Measurements from ENCODE around the gene ZNF423.

The ZNF423 gene

DNA sequence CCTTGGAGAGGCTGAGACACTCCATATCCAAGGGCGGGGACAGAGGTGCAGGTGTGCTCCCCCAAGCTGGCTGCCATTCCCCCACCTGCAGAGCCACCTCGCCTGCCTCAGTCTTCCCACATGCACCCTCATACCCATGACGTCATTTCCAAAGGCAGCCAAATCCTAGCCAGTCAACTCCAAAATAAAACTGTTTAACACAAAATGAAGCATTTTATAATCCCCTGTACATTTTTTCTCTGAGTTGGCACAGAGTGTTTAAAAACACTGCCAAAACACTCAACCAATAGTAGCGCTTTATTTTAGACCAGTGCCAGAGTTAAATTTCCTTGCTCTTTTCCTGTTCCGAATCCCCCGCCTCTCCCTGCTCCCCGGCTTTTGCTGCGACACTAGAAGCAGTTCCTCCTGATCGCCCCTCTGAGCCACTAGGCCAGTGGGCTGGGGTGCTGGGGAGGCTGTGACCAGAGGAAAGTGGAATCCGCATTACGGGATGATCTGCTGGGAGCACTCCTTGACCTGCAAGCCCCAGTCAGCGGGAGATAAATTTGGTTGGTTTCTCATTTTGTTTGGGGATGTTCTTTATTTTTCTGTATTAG, 139.5 kb downstream of the ZNF423 start:
- DNase-seq = no peak

DNA sequence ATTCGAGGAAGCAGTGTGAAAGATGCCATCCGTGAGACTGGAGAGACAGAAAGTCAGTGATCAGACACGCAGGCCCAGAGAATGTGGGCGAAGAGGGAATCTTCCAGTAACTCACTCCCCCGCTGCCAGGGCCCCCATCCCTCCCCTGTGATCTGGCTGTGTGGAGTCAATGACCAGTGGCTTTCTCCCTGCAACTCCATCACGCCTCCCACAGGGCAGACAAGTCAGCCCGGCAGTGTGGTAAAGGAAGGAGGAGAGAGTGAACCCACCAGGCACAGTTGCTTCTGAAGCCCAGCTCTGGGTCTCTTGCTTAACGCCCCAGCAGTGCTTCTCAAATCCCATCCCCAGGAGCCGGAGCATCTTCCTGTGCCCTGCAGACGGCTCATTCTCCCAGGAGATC, 142.1 kb downstream of the ZNF423 start:
- DNase-seq = no peak

DNA sequence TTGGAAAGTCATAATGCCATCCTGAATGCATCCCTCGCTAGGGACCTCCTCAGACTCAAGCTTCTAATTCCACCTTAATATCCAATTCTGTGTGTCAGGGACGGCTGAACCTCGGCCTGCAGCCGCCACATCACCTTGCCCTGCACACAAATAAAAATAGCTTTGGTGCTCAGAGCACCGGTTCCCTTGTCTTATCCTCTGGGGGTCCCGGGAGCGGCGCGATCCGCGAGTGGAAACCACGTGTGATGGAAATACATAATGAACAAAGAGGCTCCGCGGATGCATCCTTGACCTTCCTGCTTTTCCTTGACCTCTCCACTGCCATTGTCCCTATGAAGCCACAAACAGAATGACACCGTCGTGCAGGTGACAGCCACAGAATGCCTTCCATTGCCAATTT, 143.4 kb downstream of the ZNF423 start:
- no peak for DNase-seq

DNA sequence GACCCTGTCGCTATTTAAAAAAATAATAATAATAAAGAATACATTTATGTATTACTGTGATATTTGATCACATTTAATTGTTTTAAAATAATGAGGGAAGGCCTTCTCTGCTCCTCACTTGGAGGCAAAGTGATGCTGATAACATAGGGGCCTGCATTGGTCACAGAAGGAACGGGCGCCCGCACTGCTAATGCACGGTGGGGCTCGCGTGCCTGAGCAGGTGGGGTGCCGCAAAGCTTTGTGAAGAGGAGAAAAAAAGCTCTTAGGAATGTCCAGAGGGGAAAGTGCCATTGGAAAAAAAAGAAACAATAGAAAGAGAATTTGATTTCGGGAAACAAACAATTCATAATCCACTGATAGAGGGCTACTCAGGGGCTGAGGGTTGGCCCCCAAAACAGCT, 143.8 kb downstream of the ZNF423 start:
- DNase-seq = no peak

DNA sequence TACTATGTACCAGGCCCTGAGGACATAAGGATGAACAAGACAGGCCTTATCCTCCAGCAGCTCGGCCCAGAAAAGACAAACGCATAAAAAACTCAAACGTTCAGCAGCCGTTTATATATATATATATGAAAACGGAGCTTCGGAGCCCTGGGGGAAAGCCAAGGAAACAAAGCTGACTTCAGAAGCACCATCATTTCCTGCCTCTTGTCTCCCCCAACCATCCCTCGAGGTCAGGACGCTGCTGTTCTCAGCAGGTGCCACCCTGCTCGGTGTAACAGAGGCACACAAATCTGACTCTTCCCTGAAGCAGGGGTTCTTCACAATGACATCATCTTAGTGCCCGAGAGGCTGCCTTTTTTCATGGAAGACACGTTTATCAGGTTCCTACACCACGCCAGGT, 146.9 kb downstream of the ZNF423 start:
- DNase-seq = no peak

DNA sequence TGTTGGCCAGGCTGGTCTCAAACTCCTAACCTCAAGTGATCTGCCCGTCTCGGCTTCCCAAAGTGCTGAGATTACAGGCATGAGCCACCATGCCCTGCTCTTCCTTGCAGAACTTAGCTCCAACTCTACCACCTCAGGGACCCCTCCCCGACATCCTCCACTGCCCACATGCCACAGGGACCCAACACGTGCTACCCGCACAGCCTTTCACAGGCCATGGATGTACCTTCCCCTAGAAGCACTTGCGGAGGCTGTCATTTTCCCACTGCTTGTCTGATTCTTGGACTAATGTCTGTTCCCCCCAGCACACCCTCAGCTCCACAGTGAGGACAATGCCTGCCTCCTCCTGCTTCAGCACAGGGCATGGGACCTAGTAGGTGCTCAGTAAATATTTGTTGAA, 147.4 kb downstream of the ZNF423 start:
- DNase-seq = no peak

DNA sequence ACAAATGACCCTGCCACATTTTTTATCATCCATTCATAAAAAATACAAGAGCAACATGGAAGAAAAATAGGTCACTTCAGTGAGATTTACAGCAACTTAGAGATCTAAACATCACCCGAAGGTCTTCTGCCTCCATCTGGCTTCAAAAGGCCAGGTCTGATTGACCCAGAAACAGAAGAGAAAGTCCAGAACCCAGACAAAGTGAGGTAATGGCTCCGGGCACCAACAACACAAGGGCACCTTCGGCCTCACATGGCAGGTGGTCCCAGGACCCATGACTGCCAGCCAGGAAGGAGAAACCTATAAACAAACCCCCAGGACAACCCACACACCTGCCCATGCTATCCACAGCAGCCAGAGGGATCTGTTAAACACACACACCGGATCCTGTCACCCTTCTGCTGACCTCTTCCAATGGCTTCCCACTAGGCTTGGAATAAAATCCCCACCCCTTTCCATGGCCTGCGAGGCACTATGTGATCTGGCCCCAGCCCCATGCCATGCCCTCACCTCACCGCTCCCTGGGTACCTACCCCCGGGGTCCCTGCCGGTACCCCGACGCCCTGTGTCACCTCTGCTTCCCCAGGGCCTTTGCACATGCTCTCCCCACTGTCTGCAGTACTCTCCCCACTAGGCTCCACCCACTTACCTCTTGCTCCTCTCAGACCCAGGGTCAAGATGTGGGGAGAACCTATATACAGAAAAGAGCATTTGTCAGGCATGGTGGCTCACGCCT, 149.1 kb downstream of the ZNF423 start:
- DNase-seq = no peak

DNA sequence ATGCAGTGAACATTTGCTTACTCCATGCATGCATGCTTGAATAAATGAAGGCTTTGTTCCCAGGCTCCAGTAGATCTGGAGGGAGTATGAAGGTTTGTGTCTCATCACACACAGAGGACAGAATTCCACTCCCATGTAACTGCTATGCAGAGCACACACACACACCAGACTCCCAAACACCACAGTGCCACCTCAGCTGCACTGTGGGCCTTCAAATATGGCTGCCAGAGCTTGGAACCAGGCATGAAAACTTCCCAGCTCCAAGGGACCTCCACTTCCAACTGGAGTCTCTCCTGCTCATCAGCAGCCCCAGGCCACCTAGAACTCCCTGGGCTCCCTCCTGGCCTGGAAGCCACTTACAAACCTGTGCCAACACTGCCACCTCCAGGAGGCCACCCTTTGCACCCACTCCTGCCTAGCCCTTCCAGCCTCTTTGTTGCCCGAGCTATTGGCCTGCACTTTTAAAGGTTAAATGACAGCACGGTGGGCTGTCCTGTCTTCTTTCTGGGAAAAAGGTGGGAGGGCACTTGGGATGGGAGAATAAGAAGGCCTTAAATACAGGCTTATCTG, 151.2 kb downstream of the ZNF423 start:
- DNase-seq = no peak

DNA sequence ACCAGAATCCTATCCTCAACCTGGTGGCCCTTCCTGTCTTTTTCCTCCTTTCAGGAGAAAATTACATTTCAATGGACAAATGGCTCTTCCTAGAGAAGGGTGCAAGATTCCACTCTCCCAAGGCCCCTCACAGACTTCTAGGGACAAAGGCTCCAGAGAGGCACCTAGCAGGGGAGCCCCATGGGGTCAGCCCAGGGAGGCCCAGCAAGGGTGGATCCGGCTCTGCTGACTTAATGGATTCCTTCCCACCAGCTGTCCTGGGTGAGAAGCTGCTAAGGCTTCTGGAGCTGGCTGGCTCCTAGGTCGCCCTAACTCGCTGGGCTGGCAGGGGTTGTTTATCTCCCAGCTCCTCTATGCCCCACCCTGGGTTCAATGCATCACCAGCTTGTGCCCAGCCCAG, 152.4 kb downstream of the ZNF423 start:
- no peak for DNase-seq

DNA sequence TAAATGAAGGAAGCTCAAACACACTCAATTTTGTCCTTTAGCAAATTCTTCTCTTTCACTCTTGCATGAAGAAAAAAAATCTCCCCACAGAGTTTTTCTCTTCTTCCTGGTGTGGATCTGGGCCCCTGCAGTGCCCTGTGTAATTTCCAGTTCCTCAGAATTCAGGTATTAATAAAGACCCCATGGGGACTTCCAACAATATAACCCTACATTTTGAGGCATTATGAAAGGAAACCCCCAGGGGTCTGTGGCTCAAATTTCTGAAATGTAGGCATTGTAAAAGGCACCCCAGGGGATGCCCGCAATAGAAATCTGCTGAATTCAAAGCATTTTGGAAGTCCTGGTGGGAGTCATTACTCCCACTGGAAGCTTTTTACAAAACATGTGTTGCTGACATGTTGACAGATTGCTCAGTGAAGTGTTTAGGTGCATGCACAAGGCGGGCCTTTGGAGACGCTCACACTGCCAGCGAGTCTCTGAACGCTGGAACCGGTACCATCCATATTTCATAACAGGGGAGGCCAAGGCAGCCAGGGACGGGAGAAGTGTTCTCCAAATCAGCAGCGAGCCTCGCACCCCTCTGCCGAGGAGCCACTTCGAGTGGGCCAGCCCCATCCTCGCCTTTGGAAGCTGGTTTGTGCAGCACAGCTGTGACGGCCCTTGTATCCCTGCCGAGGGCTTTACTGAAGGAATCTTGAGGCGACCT, 154.0 kb downstream of the ZNF423 start:
- peak; percentile 18 for DNase-seq

DNA sequence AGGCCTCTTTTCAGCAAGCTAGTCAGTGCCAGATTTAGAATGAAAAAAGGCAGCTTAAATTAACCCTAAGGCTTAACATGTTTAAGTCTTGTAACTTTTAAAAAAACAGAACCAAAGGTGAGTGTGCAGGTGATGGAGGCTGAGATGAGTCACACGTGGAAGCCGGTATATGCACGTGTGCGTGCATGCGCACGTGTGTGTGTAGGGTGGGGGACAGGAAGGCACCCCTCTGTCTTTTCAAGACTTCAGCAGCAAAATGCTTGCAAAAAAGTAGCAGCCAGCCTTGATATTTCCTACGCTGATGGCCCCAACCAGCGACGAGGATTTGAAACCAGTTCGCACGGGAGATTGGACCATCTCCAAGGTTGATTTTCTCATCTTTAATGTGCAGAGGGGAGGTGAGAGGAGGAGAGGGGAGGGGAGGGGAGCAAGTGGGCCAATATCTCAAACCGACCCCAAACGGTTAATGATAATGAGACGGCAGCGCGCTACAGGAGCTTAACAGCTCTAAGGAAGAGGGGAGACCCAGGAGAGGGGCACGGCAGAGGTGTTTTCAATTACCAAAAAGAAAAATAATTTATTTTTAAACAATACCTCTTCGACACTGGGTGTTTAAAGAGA, 154.7 kb downstream of the ZNF423 start:
- no peak for DNase-seq

DNA sequence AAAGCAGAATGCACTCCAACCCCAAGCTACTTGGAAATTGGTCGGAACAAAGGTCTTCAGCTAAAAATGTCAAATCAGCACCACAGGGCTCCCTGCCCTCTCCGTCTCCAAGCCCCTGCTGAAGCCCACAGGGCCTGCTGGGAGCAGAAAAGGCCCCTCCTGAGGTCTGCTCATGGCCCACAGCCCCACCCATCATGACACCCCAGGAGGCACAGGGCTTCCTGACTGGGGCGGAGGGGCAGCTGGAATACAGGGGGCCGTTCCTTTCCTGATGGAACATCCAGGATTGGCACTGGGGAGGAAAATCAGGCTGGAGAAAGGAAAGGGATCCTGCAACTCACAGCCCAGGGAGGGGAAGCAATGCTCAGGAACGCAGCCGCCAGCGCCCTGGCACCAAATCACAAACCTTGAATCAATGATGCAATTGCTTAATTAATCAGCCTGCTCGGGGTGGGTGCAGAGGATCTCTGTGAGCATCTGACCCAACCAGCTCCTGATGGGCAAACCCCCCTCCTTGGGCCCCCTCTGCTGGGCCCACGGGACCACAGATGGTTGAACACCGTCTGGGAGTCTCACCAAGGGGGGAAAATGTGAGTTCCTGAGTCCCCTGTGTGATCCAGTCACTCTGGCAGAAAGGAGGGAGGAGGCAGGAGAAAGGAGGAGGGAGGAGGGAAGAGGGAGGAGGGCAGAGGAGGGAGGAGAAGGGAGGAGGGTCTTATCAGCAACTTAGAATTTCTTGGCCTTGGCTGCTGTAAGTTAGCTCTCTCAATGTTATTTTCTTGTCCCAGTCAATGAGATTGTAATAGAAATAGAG, 155.5 kb downstream of the ZNF423 start:
- DNase-seq = no peak

DNA sequence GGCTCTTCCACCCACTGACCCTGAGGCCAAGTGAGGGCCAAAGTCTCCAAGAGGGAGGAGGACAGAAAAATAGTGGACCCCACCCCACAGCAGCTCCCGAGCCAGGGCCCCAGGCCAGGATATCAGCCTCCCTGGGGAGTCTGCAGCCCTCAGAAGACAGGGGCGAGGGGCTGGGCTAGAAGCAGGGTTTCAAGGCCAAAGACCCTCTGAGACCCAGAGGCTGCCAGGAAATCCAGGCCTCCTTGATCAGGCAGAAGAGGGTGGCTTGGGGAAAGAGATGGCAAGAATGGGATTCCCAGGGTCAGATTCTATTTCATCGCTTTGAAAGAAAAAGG, 156.1 kb downstream of the ZNF423 start:
- no peak for DNase-seq

DNA sequence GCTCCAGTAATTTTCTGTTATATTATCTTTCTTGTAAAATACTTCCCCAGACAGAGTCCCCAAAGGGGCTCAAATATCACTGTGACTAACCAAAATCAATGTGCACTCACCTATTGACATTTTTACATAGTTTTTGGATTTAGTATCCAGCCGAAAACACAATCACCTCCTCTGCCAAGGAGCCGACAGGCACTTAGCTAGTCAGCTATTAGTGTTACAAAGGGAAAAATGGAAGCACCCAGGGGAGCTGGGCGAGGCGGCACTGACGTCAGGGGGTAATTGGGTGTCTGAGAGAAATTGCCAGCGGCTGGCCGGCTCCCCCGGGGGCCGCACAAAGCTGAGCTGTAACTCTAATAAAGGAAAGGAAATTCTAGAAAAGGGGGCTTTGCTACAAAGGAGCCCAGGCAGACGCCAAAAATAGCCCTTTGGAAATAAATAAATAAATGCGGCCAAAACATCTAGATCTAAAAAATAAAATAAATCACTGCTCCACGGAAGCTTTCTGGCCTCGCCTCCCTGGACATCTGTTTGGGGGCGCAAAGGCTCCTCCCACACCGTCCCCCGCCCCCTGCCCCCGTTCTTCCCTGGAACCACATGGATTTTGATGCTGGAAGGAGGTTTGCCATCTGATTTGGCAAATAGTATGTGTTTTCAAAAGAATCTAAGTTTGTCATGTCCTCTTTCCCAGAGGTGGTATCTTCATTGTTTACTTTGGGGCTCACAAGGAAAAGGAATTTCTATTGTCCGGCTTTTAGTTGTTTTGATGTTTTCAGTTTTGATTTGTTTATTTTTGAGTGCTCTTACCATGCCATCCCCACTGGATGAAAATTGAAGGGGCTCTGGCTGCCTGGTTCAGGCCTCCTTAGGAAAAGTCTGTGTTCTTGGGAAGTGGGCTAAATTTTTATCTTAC, 156.7 kb downstream of the ZNF423 start:
- DNase-seq = peak; percentile 90

DNA sequence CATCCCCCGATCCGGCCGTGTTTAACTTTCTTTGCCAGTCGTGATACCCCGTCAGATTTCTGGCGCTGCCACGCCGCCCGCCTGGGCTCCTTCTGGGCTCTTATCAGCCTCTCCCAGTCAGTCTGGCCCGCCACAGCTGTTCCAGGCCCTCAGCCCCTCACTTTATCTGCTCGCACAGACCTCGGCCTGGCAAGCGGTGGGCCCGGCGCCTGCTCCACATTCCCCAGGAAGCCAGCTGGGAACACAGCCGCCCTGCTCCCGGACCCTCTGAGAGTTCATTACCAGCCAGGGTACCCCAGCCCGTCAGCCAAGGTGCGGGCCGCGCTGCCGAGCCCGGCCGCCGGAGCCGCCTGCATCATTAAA, 157.5 kb downstream of the ZNF423 start:
- no peak for DNase-seq

DNA sequence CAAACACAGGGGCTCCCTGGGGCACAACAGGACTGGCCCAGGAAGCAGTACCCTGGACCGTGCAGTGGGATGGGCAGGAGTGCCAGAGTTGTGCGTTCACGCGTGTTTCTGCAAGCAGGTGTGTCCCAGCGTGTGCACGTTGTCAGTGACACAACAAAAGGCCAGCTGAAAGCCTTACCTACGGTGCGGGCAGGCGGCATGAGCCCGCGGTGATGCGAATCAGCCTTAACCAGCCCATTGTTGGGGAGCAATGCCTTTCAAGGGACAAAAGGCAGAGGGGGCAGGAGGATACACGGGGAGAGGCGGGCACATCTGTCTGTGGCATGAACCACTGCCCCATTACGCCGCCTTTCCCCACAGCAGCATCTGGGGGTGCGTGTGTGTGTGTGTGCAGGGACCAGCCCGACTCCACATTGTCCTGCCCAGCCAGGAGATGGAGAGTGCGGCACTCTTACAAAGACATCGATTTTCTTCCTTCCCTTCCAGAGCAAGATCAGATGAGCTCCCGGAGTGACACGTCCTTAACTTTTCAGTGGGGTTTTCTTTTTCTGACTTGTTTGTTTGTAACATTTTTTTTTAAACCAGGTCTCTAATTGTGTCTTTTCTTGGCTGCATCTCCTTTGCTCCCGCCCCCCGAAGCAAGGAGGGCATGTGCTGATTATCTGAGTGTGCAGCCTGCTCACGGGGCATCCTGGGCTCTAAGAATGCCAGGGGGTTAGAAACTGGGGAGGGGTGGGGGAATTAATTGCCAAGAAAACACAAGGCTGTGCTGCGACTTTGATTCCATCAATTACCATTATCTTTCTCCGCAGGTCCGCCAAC, 158.1 kb downstream of the ZNF423 start:
- no peak for DNase-seq

DNA sequence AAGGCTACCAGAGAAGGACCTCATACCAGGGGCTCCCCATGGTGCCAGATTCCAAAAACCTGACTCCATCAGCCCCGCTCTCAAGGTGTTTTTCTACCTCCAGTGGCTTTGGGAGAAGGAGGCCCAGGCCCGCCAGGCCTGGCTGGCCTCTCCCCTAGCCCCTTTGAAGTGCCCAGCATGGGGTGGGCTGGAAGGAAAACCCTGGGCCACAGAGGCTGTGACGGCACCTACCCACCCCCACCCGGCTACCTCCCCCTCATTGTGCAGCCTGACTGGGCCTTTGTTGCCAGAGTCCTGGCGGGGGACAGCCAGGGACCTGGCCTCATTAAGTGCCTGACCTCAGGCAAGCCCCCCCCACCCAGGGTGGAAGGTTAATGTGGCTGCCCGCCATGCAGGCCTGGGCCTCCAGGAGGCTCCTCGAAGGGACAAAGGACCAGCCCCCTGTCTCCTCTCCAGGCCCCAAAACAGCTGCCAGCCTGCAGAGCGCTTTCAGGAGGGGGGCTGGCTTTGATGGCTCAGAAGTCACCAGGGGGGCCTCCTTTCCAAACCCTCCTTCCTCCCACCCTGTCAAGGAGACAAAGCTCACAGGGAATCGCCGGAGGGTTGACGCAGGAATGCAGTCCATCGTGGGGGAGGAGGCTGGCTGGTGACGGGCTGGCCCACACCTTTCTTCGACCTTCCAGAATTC, 159.4 kb downstream of the ZNF423 start:
- no peak for DNase-seq

DNA sequence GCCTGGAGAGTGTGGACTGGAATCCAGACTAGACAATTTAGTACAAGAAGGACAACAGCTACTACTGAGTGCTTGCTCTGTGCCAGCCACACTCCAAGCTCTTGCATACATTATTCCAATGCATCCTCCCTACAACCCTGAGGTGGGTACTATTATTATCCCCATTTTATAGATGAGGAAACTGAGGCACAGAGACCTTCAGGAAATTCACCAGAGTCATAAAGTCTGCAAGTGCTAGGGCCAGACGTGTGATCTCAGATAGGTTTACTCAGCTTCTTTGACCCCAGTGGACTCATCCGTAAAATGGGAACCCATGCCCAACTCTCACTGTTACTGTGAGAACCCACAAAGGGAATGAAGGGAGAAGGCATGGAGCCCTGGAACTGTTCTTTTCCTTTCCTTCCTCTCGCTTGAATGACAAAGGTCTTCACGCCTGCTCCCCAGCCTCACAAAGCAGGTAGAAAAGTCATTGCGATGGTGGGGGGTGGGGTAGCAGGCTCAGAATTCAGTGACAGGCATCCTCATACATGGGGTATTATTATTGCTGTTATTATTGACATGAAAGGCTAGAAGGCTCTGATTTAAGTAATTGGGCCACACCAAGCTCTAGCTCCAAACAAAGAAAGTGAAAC, 160.0 kb downstream of the ZNF423 start:
- no peak for DNase-seq

DNA sequence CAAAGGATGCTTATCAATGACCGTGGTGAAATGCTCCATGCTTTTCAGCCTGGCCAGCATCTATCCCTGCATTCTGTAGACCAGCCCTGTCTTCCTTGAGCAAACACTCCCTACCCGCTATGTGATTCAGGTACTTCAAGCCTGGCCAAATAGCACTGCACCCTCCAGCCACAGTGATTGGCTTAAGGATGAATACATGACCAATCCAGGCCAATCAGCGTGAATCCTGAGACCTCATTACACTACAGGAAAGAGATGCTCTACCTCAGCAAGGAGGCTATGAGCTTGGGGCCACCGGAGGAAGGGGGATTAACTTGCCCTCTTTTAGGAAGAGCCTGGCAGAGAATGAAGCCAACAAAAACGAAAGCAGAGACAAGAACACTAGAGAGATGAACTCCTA, 162.5 kb downstream of the ZNF423 start:
- DNase-seq = no peak

DNA sequence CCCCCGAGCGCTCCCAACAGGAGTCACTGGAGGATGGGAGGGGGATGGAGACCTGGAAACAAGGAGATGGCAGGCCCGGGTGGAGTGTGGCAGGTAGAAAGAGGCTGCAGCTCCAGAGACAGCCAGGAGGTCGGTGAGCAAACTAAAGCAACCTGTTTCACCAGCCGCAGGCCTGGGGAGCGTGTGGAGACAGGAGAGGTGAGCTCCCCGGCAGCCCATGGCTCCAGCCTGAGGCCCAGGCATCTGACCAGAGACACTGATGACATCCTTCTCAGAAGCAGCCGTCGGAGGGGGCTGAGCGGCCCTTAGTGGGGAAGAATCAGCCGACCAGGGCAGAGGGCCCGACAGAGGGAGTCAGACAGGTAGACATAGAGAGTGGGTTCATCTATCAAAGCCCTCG, 165.1 kb downstream of the ZNF423 start:
- no peak for DNase-seq

All from NCI-H1436 (cell line).